HepG2 (cell line): ENCODE results near the gene NDUFB3. TPM values are rescaled to one million over a fixed set of nuclear protein-coding genes. Genes with fewer than 3 reads are reported as not detected.
A peak's percentile ranks its signal among the peaks of the same experiment; 100 is the strongest.

ENCODE experiments used
- ARID4A ChIP-seq: sonication (generic); formaldehyde crosslinking; IDR thresholded peaks from 2 replicates; pipeline ENCODE4 v1.5.0; 2020; ENCODE audit warnings: mild to moderate bottlenecking, missing genetic modification reagents, borderline replicate concordance
- ELF3 ChIP-seq: IDR thresholded peaks from 2 replicates; pipeline ENCODE4 v1.6.1; 2016; ENCODE audit warnings: missing genetic modification reagents, missing compliant biosample characterization
- HNRNPLL ChIP-seq: fragments of 200-400 bp; formaldehyde crosslinking; IDR thresholded peaks from 2 replicates; pipeline ENCODE4 v1.6.1; 2017; ENCODE audit warnings: mild to moderate bottlenecking, low read depth, low read length; ENCODE audit not compliant: poor library complexity, severe bottlenecking
- MYC ChIP-seq: sonication (generic); formaldehyde crosslinking; IDR thresholded peaks from 2 replicates; pipeline ENCODE4 v1.9.0; 2021; ENCODE audit warnings: missing genetic modification reagents, borderline replicate concordance
- NONO ChIP-seq, 2 experiments: fragments of 450-650 bp in 1 of 2; sonication (generic) in 1 of 2; formaldehyde crosslinking in 1 of 2; IDR thresholded peaks in 1 of 2; conservative IDR thresholded peaks in 1 of 2; 2 replicates each; pipeline versions ENCODE4 v1.6.1 to v1.8.0; 2017 to 2022; ENCODE audit warnings: mild to moderate bottlenecking in 1 of 2, missing genetic modification reagents in 1 of 2, moderate library complexity in 1 of 2
- NPAS2 ChIP-seq: sonication (generic); formaldehyde crosslinking; IDR thresholded peaks from 2 replicates; pipeline ENCODE4 v1.8.0; 2022; ENCODE audit warnings: mild to moderate bottlenecking, missing genetic modification reagents, borderline replicate concordance
- PITX1 ChIP-seq: sonication (generic); formaldehyde crosslinking; IDR thresholded peaks from 2 replicates; pipeline ENCODE4 v1.5.1; 2020; ENCODE audit warnings: mild to moderate bottlenecking, missing genetic modification reagents
- POLR2G ChIP-seq: fragments of 200-400 bp; formaldehyde crosslinking; IDR thresholded peaks from 2 replicates; pipeline ENCODE4 v1.6.1; 2018; ENCODE audit warnings: mild to moderate bottlenecking, low read depth, low read length, moderate library complexity
- PRDM15 ChIP-seq: sonication (generic); formaldehyde crosslinking; IDR thresholded peaks from 2 replicates; pipeline ENCODE4 v1.4.0; 2020; ENCODE audit warnings: missing genetic modification reagents
- SP5 ChIP-seq: IDR thresholded peaks from 2 replicates; pipeline ENCODE4 v1.6.1; 2016; ENCODE audit warnings: low read depth, borderline replicate concordance
- ZBTB49 ChIP-seq: sonication (generic); formaldehyde crosslinking; IDR thresholded peaks from 2 replicates; pipeline ENCODE4 v1.4.0; 2020; ENCODE audit warnings: missing genetic modification reagents, borderline replicate concordance
- ZNF274 ChIP-seq: sonication (generic); formaldehyde crosslinking; IDR thresholded peaks from 2 replicates; pipeline ENCODE4 v1.5.1; 2020; ENCODE audit warnings: mild to moderate bottlenecking, missing genetic modification reagents
- ZNF3 ChIP-seq: IDR thresholded peaks from 2 replicates; pipeline ENCODE4 v1.7.0; 2017; ENCODE audit warnings: inconsistent platforms
- ZNF367 ChIP-seq: sonication (generic); formaldehyde crosslinking; IDR thresholded peaks from 2 replicates; pipeline ENCODE4 v1.4.0; 2020; ENCODE audit warnings: missing genetic modification reagents, borderline replicate concordance
- ZNF703 ChIP-seq: sonication (generic); formaldehyde crosslinking; IDR thresholded peaks from 2 replicates; pipeline ENCODE4 v1.5.1; 2020; ENCODE audit warnings: missing genetic modification reagents, mild to moderate bottlenecking, moderate library complexity, borderline replicate concordance
- polyA plus RNA-seq, 8 experiments: library from polyadenylated mRNA; depleted of rRNA in 3 of 8; stranded (reverse) in 7 of 8; unstranded in 1 of 8; fragments of >200 nt; fragmentation: Illumina TruSeq in 4 of 8; extraction: Trizol in 4 of 8; gene quantifications; 2 replicates each; pipeline versions ENCODE4 v1.2.1 to v1.2.3, GENCODE V29; 2011 to 2016; ENCODE audit warnings: low read depth in 4 of 8, missing spikeins in 1 of 8, mixed read lengths in 1 of 8; ENCODE audit not compliant: insufficient read depth in 1 of 8
- total RNA-seq, 5 experiments: library from RNA; depleted of rRNA; stranded (reverse); fragments of >200 nt; fragmentation: Illumina TruSeq; extraction: Trizol; gene quantifications; 2 replicates each; pipeline ENCODE4 v1.2.3, GENCODE V29; 2016; ENCODE audit warnings: low read depth in 1 of 5

Gene NDUFB3
- total and polyA plus RNA-seq, 2 of the 13 experiments (the other 11 are each of a cell fraction or from before 2014, with no cell fraction given): 50.7 to 159 TPM

GRCh38 chr2:201071479-201072200 lies at the start of gene NDUFB3, which contains the start of gene HYCC2 (continued):
- peak; percentile 77 for TF ChIP-seq ELF3
- peak; percentile 98 for TF ChIP-seq SP5 (CRISPR knock-in tag)
- no peak for TF ChIP-seq MYC
- TF ChIP-seq ZNF367 (CRISPR knock-in tag): no peak
- peak; percentile 94; the same call in 1 of the 2 replicates for TF ChIP-seq ZBTB49 (CRISPR knock-in tag)
- 0 out of 2 replicates have a peak, but pooled peaks have one; percentile 70 for TF ChIP-seq ZNF703 (CRISPR knock-in tag)
- peak; percentile 80 for TF ChIP-seq PITX1 (CRISPR knock-in tag)
- peak; percentile 42; the same call in 1 of the 2 replicates for TF ChIP-seq PRDM15 (CRISPR knock-in tag)
- peak; percentile 96; the same call in 1 of the 2 replicates for TF ChIP-seq ARID4A (CRISPR knock-in tag)
- TF ChIP-seq HNRNPLL: peak; percentile 69
- no peak for TF ChIP-seq NONO (IDR thresholded peaks at IDR 0.05)
- peak; percentile 99 for TF ChIP-seq NONO (CRISPR knock-in tag; conservative IDR thresholded peaks at IDR 0.05)
- TF ChIP-seq POLR2G: peak; percentile 93
- 0 out of 2 replicates have a peak, but pooled peaks have one; percentile 62 for TF ChIP-seq NPAS2 (CRISPR knock-in tag)
- TF ChIP-seq ZNF3 (CRISPR knock-in tag): no peak; the same call in 1 of the 2 replicates
- peak; percentile 89; the same call in 1 of the 2 replicates for TF ChIP-seq ZNF274
